GM12891 (cell line): ENCODE measurements around the gene RAPGEF4.

Experiments
- POLR2A ChIP-seq: IDR thresholded peaks from 2 replicates; pipeline ENCODE4 v1.6.1; 2011; ENCODE audit warnings: low read depth, low read length, control low read depth
- POLR2AphosphoS5 ChIP-seq: IDR thresholded peaks from 2 replicates; pipeline ENCODE4 v1.6.1; 2011; ENCODE audit warnings: low read depth, low read length, control low read depth
- SPI1 ChIP-seq: IDR thresholded peaks from 2 replicates; pipeline ENCODE4 v1.6.1; 2011; ENCODE audit warnings: low read depth, low read length, control low read depth
- TAF1 ChIP-seq: IDR thresholded peaks from 2 replicates; pipeline ENCODE4 v1.6.1; 2011; ENCODE audit warnings: low read depth, low read length, control low read depth

- TF ChIP-seq POLR2A (no peak), SPI1 (no peak), TAF1 (no peak), POLR2AphosphoS5 (no peak)
Observed at GRCh38 chr2:172909454-172909853, 173.8 kb downstream of the RAPGEF4 start.
